GM23248 (cell line): ENCODE measurements around the gene SMIM44. TPM values are rescaled to one million over a fixed set of nuclear protein-coding genes. Genes with fewer than 3 reads are reported as not detected.

Source experiments
- DNase-seq: peaks from one replicate; pipeline ENCODE4 v3.0.0-alpha.2; 2015
- H2AFZ ChIP-seq: fragments of 200-600 bp; sonication (generic); 2 replicates; pipeline ENCODE4 v1.6.1; 2016; ENCODE audit warnings: antibody characterized with exemption
- H3F3A ChIP-seq: fragments of 200-600 bp; sonication (generic); 2 replicates; pipeline ENCODE4 v1.6.1; 2016; ENCODE audit warnings: mild to moderate bottlenecking, antibody characterized with exemption, mixed run types; ENCODE audit not compliant: insufficient read depth
- H3K27ac ChIP-seq: fragments of 200-600 bp; sonication (generic); 2 replicates; pipeline ENCODE4 v1.5.1; 2016; ENCODE audit warnings: mild to moderate bottlenecking
- H3K27me3 ChIP-seq: fragments of 200-600 bp; sonication (generic); replicated peaks from 2 replicates; pipeline ENCODE4 v1.6.1; 2016; ENCODE audit warnings: mild to moderate bottlenecking; ENCODE audit not compliant: insufficient read depth
- H3K36me3 ChIP-seq: fragments of 200-600 bp; sonication (generic); 2 replicates; pipeline ENCODE4 v1.6.1; 2016; ENCODE audit warnings: low read depth, mild to moderate bottlenecking
- H3K4me1 ChIP-seq: fragments of 200-600 bp; sonication (generic); 2 replicates; pipeline ENCODE4 v1.6.1; 2016; ENCODE audit warnings: mild to moderate bottlenecking; ENCODE audit not compliant: insufficient read depth
- H3K4me2 ChIP-seq: fragments of 200-600 bp; sonication (generic); one replicate; pipeline ENCODE4 v1.6.1; 2016; ENCODE audit warnings: mild to moderate bottlenecking; ENCODE audit not compliant: unreplicated experiment
- H3K4me3 ChIP-seq: fragments of 200-600 bp; sonication (generic); 2 replicates; pipeline ENCODE4 v1.5.1; 2016; ENCODE audit warnings: mild to moderate bottlenecking
- H3K79me2 ChIP-seq: fragments of 200-600 bp; sonication (generic); 2 replicates; pipeline ENCODE4 v1.6.1; 2016; ENCODE audit warnings: mild to moderate bottlenecking; ENCODE audit not compliant: insufficient read depth
- H3K9ac ChIP-seq: fragments of 200-600 bp; sonication (generic); 2 replicates; pipeline ENCODE4 v1.6.1; 2016; ENCODE audit warnings: mild to moderate bottlenecking
- H3K9me2 ChIP-seq: fragments of 200-600 bp; sonication (generic); 2 replicates; pipeline ENCODE4 v1.6.1; 2016; ENCODE audit warnings: mixed run types, mild to moderate bottlenecking, moderate library complexity; ENCODE audit not compliant: insufficient read depth
- H3K9me3 ChIP-seq: fragments of 200-600 bp; sonication (generic); one replicate; pipeline ENCODE4 v1.6.1; 2017; ENCODE audit warnings: low read depth
- H4K20me1 ChIP-seq: fragments of 200-600 bp; sonication (generic); 2 replicates; pipeline ENCODE4 v1.6.0; 2016; ENCODE audit not compliant: insufficient read depth
- EZH2 ChIP-seq: fragments of 200-600 bp; sonication (generic); IDR thresholded peaks from 2 replicates; pipeline ENCODE4 v1.6.1; 2018; ENCODE audit warnings: antibody characterized with exemption, mild to moderate bottlenecking; ENCODE audit not compliant: insufficient read depth, poor library complexity, severe bottlenecking
- EZH2phosphoT487 ChIP-seq: fragments of 200-600 bp; sonication (generic); IDR thresholded peaks from 2 replicates; pipeline ENCODE4 v1.6.1; 2018; ENCODE audit warnings: antibody characterized with exemption, moderate library complexity, mild to moderate bottlenecking, low read depth; ENCODE audit not compliant: insufficient read depth
- WGBS, 2 experiments: methylation state at CpG; one replicate each; pipeline ENCODE4 v1.1.6; 2015 to 2017; ENCODE audit warnings: low lambda C conversion rate in 2 of 2, low coverage in 1 of 2; ENCODE audit errors: missing lambda C conversion rate in 2 of 2; 5-methylcytosine and 5-hydroxymethylcytosine counted together
- in situ Hi-C: fragments of 300-500 bp; cut with MboI; formaldehyde crosslinking; loops from 2 replicates; pipeline ENCODE4 v1.15.0; 2020
- polyA plus RNA-seq: library from polyadenylated mRNA; unstranded; fragments of >200 nt; fragmentation: Nextera tagmentation; extraction: Ambion mirVana; gene quantifications from 2 replicates; pipeline ENCODE4 v1.2.1, GENCODE V29; 2016
- total RNA-seq: library from RNA; depleted of rRNA; stranded (reverse); fragments of >200 nt; shearing (Covaris generic); gene quantifications from 2 replicates; pipeline ENCODE4 v1.2.3, GENCODE V29; 2014

Gene SMIM44
- total and polyA plus RNA-seq, 2 experiments from 2014 or later, result not detected

GRCh38 chr19:3492919-3493318 is 9.7 kb upstream of the SMIM44 start:
- WGBS, 2 experiments, result 96 to 97% methylated on average over 16 of the region's 16 CpGs
- no peaks in the 10 kb centered on the region for H3K9me3 ChIP-seq
- H3K9me2 ChIP-seq, result no peaks in the 10 kb centered on the region
- no peak overlapping the region for H3K4me3 ChIP-seq
- no peaks in the 10 kb centered on the region for H4K20me1 ChIP-seq
- no peaks in the 10 kb centered on the region for H3F3A ChIP-seq
- H3K9ac ChIP-seq, result no peak overlapping the region
- 0 out of 2 replicates have a peak, but pooled peaks cover 5% of the 10 kb centered on the region for H3K36me3 ChIP-seq
- H3K27ac ChIP-seq, result no peak overlapping the region
- DNase-seq, result no peak
- H3K79me2 ChIP-seq, result peaks cover 11% of the 10 kb centered on the region
- in situ Hi-C loops, result no loop called here
- H3K4me2 ChIP-seq, result no peak overlapping the region
- no peak overlapping the region for H2AFZ ChIP-seq
- H3K27me3 ChIP-seq, result no peaks in the 10 kb centered on the region
- no peak for TF ChIP-seq EZH2phosphoT487
- no peak for TF ChIP-seq EZH2
- no peaks in the 10 kb centered on the region for H3K4me1 ChIP-seq

- no peaks in the 10 kb centered on the region for H3K4me1 ChIP-seq
- no peak overlapping the region for H2AFZ ChIP-seq
- no peak overlapping the region for H3K27ac ChIP-seq
- H3K27me3 ChIP-seq, result no peaks in the 10 kb centered on the region
- DNase-seq, result no peak
- H4K20me1 ChIP-seq, result no peaks in the 10 kb centered on the region
- H3K9me2 ChIP-seq, result no peaks in the 10 kb centered on the region
- H3K4me3 ChIP-seq, result no peak overlapping the region
- H3K4me2 ChIP-seq, result no peak overlapping the region
- H3F3A ChIP-seq, result no peaks in the 10 kb centered on the region
- in situ Hi-C loops, result no loop called here
- no peak overlapping the region for H3K9ac ChIP-seq
- no peaks in the 10 kb centered on the region for H3K9me3 ChIP-seq
- 0 out of 2 replicates have a peak, but pooled peaks cover 5% of the 10 kb centered on the region for H3K36me3 ChIP-seq
- WGBS, 2 experiments, result 94 to 96% methylated on average over 11 to 45 of the region's 45 CpGs
- TF ChIP-seq EZH2 (no peak), EZH2phosphoT487 (no peak)
- peaks cover 7% of the 10 kb centered on the region; the same call in 1 of the 2 replicates for H3K79me2 ChIP-seq
Measured at GRCh38 chr19:3492131-3492839, 9.0 kb upstream of the SMIM44 start.

GRCh38 chr19:3491396-3492119 is 8.3 kb upstream of the SMIM44 start:
- WGBS, 2 experiments, result 93% methylated on average over 37 to 53 of the region's 55 CpGs
- TF ChIP-seq EZH2 (no peak), EZH2phosphoT487 (no peak)

GRCh38 chr19:3482507-3483225 is 575 bp downstream of the SMIM44 start:
- DNase-seq, result peak; percentile 55
- Histone ChIP-seq H3K9ac (no peak overlapping the region), H2AFZ (no peak overlapping the region), H3K27me3 (peaks cover 21% of the 10 kb centered on the region), H3K79me2 (no peaks in the 10 kb centered on the region), H3K4me3 (no peak overlapping the region), H3K4me2 (peak overlapping the region; percentile 23), H3K9me3 (no peaks in the 10 kb centered on the region), H3K9me2 (no peaks in the 10 kb centered on the region), H3K4me1 (no peaks in the 10 kb centered on the region), H3K36me3 (no peaks in the 10 kb centered on the region), H3K27ac (no peak overlapping the region), H4K20me1 (no peaks in the 10 kb centered on the region), H3F3A (no peaks in the 10 kb centered on the region)
- in situ Hi-C loops, result no loop called here
- WGBS, 2 experiments, result 35 to 40% methylated on average over 33 to 49 of the region's 49 CpGs
- TF ChIP-seq EZH2phosphoT487 (no peak), EZH2 (peak; percentile 25)

More at GRCh38 chr19:3491396-3492119, 8.3 kb upstream of the SMIM44 start:
- in situ Hi-C loops, result no loop called here
- Histone ChIP-seq H2AFZ (no peak overlapping the region), H3K4me1 (no peaks in the 10 kb centered on the region), H3F3A (no peaks in the 10 kb centered on the region), H3K27me3 (no peaks in the 10 kb centered on the region), H3K79me2 (no peaks in the 10 kb centered on the region; the same call in 1 of the 2 replicates), H3K4me2 (no peak overlapping the region), H3K9ac (no peak overlapping the region), H3K4me3 (no peak overlapping the region), H3K9me2 (no peaks in the 10 kb centered on the region), H3K27ac (no peak overlapping the region), H3K9me3 (no peaks in the 10 kb centered on the region), H3K36me3 (0 out of 2 replicates have a peak, but pooled peaks cover 5% of the 10 kb centered on the region), H4K20me1 (no peaks in the 10 kb centered on the region)
- DNase-seq, result no peak
